Loucy (cell line): ENCODE results near the gene PTPRA.

ENCODE experiments used
- CTCF ChIP-seq: fragments of 200-600 bp; sonication (generic); conservative IDR thresholded peaks from 2 replicates; pipeline ENCODE4 v1.5.1; 2014; ENCODE audit warnings: mild to moderate bottlenecking, antibody characterized with exemption, low read length
- EZH2phosphoT487 ChIP-seq: fragments of 200-600 bp; IDR thresholded peaks from 2 replicates; pipeline ENCODE4 v1.6.1; 2018; ENCODE audit warnings: antibody characterized with exemption, mild to moderate bottlenecking, moderate library complexity, borderline replicate concordance

DNA sequence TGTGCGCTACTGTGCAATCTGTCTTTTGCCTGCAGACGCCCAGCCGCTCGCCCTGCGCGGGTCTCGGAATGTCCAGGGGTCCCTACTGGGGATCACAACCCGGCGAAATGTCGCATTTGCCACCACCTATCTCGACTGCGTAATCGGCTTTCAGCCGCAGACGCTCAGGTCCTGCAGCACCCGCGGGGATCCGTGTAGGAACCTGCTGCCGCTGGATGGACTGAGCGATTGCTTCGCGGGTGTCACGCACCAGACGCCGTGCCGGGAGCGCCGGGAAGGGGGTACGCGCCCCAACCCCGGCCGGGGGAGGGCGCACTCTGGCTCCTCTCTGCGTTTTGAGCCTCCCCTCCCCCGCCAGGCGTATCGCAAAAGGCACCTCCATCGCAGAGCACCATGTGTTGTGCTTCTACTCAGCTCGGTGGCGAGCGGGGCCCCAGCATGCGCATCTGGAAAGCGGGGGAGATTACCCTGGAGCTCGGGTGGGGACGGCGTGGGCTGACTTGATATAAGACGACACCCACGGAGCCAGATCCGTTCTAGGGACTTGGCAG is 747 bp upstream of the PTPRA start:
- TF ChIP-seq EZH2phosphoT487 (no peak), CTCF (peak; percentile 56)
